NCI-H345 treated with DMSO at 0.1 percent for 48 hours (cell line): ENCODE results near the gene C6orf89.

Source experiments
- DNase-seq: peaks from one replicate; lab custom pipeline; 2025; ENCODE audit not compliant: unreplicated experiment; lab: John Stamatoyannopoulos, UW

The C6orf89 gene

GRCh38 chr6:36885461-36886401 is at the start of gene C6orf89:
C6orf89 (plus strand) TSS chr6:36885952; CDS start chr6:36899445, 13,493 bp downstream.
- DNase-seq: peak; percentile 92

DNA sequence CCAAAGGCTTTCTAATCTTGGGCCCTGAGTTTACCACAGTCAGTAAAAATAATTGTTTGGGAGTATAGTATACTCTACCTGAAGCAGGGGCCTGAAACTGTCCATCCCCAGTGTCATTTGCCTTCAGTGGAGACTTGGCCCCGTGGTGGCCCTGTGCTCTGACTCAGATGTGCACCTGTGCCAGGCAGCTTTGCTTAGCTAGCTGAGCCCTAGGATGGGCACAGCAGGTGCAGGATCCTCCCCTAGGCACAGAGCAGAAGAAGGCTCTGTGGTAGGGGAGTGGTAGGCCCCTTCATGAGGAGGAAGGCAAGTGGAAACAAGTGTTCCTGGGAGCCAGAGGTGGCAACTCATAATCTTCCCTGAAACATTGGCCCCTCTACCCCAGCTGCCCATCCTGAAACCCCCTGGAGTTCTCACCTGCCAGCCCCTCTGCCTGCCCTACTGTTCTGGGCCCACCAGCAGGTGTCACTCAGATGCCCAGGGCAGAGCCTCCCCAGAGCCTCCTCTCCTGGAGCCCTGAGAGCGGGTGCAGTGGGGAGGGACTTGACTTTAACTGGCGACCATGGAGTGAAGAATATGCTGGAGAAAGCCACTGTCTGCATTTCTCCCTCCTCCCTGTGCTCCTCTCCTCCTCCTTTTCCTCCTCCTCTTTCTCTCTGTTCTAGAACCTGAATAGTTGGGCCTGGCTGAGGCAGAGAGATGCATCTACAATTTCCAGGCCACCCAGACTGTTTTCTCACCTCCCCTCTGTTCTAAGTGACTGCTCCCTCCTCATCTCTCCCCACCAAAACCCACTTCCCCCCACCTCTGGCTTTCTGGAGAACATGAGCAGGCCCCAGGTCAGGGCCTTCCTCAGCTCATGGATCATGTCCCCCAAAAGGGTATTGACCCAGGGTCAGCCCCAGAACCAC is 49.4 kb upstream of the C6orf89 start:
- peak; percentile 24 for DNase-seq

GRCh38 chr6:36837022-36837339 is 48.8 kb upstream of the C6orf89 start:
- no peak for DNase-seq

- DNase-seq: no peak
Measured at GRCh38 chr6:36837686-36838085, 48.1 kb upstream of the C6orf89 start.

DNA sequence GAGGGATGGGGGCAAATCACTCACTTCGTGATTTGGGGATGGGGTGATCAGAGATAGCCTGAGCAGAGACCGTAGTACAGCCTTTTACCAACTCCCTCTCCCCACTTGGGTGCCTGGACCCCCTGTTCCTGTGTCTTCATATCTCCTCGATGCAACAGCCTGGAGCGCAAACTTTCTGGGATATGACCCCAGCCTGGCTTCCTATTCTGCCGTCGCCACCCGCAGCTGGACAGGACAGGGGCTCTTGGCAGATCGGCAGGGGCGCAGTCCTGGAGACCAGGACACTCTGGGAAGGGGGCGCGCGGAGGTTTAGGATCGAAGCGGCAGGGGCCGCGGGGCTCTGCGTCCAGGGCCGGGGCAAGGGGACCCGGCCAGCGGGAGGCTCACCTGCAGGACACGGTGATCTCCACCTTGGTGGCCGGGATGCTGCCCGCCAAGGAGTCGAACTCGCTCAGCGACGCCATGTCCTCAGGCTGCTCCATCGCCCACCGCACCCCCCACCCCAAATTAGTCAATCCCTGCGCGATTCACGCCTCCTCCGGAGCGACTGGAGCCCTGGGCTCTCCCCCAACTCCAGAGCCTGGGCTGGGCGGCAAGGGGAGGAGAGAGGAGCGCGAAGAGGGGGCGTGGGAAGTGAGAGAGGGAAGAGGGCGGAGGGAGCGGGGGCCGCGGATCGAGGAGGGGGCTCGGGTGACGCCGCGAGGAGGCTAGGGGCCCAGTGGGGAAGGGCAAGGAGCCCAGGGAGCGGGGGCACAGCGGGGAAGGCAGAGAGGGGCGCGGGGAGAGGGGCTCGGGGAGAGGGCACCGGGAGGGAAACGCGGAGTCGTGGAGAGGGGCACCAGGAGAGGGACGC is 46.6 kb upstream of the C6orf89 start, which contains the start of gene CPNE5:
CPNE5 (minus strand) TSS at position 549 of the 853 bp plus-strand sequence; CDS start at position 482, 67 bp downstream.
- no peak for DNase-seq

GRCh38 chr6:36839749-36840431 is 45.9 kb upstream of the C6orf89 start:
- no peak for DNase-seq

DNA sequence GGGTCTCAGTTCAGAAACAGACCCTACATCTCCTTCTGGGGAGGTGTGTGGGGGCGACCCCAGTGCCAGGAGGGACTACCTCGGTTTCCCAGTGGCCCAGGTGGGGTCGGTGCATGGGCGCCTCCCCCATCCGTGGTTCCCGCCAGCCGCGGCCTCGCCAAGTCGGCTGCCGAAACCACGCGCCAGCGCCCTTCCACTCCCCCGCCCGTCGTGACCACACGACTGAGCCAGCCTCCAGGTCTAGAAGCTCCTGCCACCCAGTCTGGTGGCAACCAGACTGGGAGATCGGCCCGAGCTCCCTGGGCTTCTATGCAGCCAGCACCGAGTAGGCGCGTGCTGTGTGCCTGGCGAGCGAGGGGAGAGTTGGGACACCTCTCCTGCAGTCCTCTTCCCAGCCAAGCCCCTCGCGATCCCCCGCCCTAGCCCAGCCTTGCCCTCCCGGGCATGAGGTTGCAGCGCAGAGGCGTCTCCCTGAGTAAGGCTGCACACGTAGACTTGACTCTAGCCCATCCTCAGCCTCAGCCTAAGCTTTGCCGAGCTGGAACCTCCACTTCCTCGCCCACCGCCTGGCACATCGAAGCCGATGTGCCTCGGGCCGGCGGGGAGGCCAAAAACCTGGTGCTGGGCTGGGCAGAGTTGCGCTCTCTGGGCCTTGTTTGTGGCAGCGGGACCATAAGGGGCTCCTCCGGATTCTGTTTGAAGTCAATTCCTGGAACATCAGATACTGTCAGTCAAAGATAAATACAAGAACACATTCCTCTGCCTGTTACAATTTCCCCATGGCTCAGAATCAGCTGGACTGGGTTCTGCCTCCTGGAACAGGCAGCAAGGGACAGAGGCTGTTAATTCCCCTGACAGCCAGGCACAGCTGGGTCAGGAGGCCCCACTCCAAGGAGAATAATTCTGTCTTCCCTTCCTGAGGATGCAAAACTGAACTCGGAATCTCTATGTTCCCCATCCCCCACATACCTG is 45.0 kb upstream of the C6orf89 start:
- no peak for DNase-seq

DNA sequence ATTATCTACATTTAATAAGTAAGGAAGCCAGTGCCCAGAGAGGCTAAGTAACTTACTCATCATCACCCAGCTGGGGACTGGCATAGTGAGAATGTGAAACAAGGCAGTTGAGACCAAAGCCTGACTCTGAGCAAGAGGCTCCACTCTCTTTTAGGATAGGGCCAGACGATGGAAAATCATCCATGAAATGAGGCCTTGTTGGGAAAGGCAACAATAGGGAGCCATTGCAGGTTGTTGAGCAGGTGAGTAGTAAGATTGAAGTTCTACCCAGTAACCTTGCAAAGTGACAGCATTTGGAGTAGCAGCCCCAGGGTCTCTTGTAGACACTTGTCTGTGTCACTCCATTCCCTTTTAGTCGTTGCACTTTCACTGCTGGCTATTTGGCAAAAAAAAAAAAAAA is 44.0 kb upstream of the C6orf89 start:
- DNase-seq: no peak

DNA sequence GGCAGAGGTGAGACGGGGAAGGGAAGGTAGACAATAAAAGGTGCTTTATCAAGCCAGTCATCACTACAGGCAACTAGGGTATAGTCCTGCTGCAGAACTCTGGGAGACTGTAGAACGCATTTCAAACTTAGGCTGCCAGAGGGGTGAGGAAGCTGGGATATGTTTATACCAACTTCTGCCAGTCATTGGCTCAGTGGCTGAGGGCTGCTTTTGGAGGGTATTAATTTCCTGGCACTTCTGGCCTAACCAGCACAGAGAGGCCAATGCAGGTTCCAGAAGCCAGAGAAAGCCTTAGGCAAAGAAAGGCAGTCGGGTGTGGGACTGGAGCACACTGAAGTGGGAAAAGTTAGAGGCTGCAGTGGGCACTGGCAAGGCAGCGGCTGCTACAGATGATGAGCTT is 42.6 kb upstream of the C6orf89 start:
- no peak for DNase-seq

- DNase-seq: no peak
Measured at GRCh38 chr6:36844232-36845170, 41.3 kb upstream of the C6orf89 start.

DNA sequence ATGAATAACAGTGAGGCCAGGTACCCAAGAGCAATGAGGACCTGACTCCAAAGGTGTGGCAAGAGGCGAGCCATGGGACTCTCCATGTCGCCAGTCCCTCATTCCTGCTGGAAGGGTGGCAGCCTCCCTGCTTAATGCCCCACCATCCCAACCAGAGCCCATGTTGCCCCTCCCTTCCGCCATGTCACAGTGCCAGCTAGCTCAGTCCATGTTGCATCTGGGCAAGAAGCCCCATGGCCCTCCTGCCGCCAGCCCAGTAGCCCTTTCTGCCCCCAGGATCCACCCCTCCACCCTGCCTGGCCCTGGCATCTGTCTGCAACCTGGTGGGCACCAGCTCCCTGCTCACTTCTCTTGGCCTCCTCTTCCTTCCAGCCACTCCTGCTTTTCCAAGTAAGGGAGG is 40.5 kb upstream of the C6orf89 start:
- DNase-seq: no peak

GRCh38 chr6:36847152-36847551 is 38.6 kb upstream of the C6orf89 start:
- DNase-seq: no peak

GRCh38 chr6:36847991-36848390 is 37.8 kb upstream of the C6orf89 start:
- DNase-seq: no peak

- DNase-seq: no peak
Measured at GRCh38 chr6:36848658-36849441, 36.9 kb upstream of the C6orf89 start.

DNA sequence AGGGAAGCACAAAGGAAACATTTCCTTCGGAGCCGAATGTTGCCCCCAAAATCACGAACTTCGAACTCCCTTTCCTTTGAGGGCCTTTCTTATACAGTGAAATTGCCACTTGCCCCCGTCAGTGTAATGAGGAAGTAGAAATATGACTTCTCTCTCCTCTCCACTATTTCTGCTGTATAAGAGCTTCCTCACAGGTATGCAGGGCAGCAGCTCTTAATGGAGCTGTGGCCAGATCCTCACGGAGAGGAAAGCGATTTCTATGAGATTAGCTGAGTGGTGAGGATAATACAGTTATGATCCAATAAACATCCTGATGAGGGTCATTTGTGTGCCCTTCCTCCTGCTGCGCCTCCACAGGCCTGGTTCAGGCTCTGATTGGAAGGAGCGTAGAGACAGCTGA is 35.7 kb upstream of the C6orf89 start:
- no peak for DNase-seq

DNA sequence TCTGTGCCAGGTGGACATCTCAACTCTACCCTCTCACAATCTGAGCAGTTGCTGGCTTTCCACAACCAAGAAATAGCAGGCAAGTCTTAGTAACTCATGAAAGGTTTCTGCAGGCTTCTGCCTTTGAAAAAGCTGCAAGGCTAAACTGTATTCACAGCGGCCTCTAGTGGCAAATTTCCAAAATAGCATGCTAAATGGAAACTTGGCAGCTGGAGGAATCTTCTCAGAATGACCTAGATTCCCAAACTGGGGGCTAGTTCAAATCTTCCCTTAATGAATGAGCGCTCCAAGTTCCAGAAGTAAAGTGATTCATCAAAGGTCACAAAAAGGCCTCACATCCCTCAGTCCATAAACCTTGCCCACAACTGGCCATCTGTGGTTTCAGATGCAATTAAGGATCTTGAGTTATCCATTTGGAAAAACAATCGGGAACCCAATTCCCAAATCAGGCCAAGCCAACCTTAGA is 34.6 kb upstream of the C6orf89 start:
- peak; percentile 50 for DNase-seq

- no peak for DNase-seq
Measured at GRCh38 chr6:36851626-36852025, 34.1 kb upstream of the C6orf89 start.
